GM12891 (cell line): Measurements from ENCODE around the gene FARP1.

Source experiments
- POLR2A ChIP-seq: IDR thresholded peaks from 2 replicates; pipeline ENCODE4 v1.6.1; 2011; ENCODE audit warnings: low read depth, low read length, control low read depth
- POLR2AphosphoS5 ChIP-seq: IDR thresholded peaks from 2 replicates; pipeline ENCODE4 v1.6.1; 2011; ENCODE audit warnings: low read depth, low read length, control low read depth
- SPI1 ChIP-seq: IDR thresholded peaks from 2 replicates; pipeline ENCODE4 v1.6.1; 2011; ENCODE audit warnings: low read depth, low read length, control low read depth

DNA sequence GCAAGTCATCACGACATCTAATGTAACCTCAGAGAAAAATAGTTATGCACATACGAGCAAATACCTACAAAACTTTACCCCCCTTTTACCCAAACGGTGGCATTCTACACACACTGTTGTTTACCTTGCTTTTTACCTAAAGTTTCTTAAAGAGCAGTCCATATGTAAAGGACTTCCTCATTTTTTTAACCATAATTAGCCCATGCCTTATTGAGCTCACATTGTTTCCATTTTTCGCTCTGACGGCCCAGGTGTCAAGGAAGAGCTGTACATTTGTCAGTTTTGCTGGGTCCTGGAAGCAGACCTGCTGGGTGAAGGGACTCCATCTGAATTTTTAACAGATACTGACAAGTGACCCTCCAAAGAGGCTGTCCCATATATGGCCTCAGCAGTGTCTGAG is 344.6 kb downstream of the FARP1 start:
- TF ChIP-seq POLR2A, result no peak
- TF ChIP-seq POLR2AphosphoS5, result no peak
- TF ChIP-seq SPI1, result peak; percentile 88
